Bronchial epithelial cell (primary cell): ENCODE data around the gene DIAPH3. TPM values are rescaled to one million over a fixed set of nuclear protein-coding genes. Genes with fewer than 3 reads are reported as not detected.

ENCODE experiments used
- DNase-seq: peaks from one replicate; pipeline ENCODE4 v3.0.0-alpha.2; 2010; ENCODE audit warnings: low read depth
- FAIRE-seq: peaks from 2 replicates; lab custom pipeline; 2011; peaks lifted over from hg19 to GRCh38; lab: Jason Lieb, UNC
- H3K27me3 ChIP-seq: 2 replicates; pipeline ENCODE4 v1.5.1; 2011; ENCODE audit warnings: low read length; ENCODE audit not compliant: control insufficient read depth, insufficient read depth
- H3K36me3 ChIP-seq: 2 replicates; pipeline ENCODE4 v1.5.1; 2011; ENCODE audit warnings: low read length; ENCODE audit not compliant: control insufficient read depth, insufficient read depth
- H3K4me3 ChIP-seq: 2 replicates; pipeline ENCODE4 v1.5.1; 2011; ENCODE audit warnings: mild to moderate bottlenecking, low read depth, low read length, control low read depth
- CTCF ChIP-seq: IDR thresholded peaks from 2 replicates; pipeline ENCODE4 v1.5.1; 2011; ENCODE audit warnings: mild to moderate bottlenecking, moderate library complexity, low read length, control low read depth, inconsistent platforms; ENCODE audit not compliant: insufficient read depth, severe bottlenecking
- total RNA-seq: library from RNA; depleted of rRNA; stranded (reverse); fragments of >200 nt; gene quantifications from 2 replicates; pipeline ENCODE4 v1.2.1, GENCODE V29; 2014

Gene DIAPH3
- total RNA-seq, 1 donor from 2014 or later = 0.26 TPM

GRCh38 chr13:60000081-60000480 lies 163.6 kb downstream of the DIAPH3 start:
- no peak for FAIRE-seq
- no peak for DNase-seq
- Histone ChIP-seq H3K27me3 (no peaks in the 10 kb centered on the region), H3K36me3 (no peaks in the 10 kb centered on the region), H3K4me3 (no peak overlapping the region)
- TF ChIP-seq CTCF = no peak

GRCh38 chr13:59997976-59998375 lies 165.8 kb downstream of the DIAPH3 start:
- Histone ChIP-seq H3K4me3 (no peak overlapping the region), H3K27me3 (no peaks in the 10 kb centered on the region), H3K36me3 (no peaks in the 10 kb centered on the region)
- TF ChIP-seq CTCF = no peak
- DNase-seq (no peak), FAIRE-seq (no peak)

- no peak for FAIRE-seq
These were observed 167.2 kb downstream of the DIAPH3 start for GRCh38 chr13:59996461-59996980.

DNA sequence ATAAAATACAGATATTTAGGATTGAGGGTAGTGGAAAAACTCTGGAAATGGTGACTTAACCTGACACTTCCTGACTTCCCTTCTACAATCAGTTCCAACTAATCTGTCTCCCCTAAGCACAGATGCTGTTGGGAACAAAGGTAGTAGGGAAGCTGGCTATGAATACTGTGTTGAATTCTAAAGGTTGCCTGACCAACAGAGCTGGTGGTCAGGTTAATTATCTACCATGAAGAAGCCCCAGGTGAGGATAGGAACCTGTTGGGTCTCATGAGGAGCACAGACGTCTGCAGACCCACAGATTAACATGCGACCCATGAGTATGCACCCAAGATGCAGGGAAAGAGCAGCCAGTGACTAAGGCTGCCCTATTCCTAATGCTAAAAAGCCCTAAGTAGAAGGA lies 172.3 kb downstream of the DIAPH3 start:
- no peaks in the 10 kb centered on the region for H3K36me3 ChIP-seq
- FAIRE-seq = no peak
- no peak overlapping the region for H3K4me3 ChIP-seq
- TF ChIP-seq CTCF = no peak
- H3K27me3 ChIP-seq = no peaks in the 10 kb centered on the region
- DNase-seq = no peak

More at GRCh38 chr13:59996461-59996980, 167.2 kb downstream of the DIAPH3 start:
- Histone ChIP-seq H3K4me3 (no peak overlapping the region), H3K36me3 (no peaks in the 10 kb centered on the region), H3K27me3 (no peaks in the 10 kb centered on the region)
- DNase-seq = no peak
- TF ChIP-seq CTCF = no peak

DNA sequence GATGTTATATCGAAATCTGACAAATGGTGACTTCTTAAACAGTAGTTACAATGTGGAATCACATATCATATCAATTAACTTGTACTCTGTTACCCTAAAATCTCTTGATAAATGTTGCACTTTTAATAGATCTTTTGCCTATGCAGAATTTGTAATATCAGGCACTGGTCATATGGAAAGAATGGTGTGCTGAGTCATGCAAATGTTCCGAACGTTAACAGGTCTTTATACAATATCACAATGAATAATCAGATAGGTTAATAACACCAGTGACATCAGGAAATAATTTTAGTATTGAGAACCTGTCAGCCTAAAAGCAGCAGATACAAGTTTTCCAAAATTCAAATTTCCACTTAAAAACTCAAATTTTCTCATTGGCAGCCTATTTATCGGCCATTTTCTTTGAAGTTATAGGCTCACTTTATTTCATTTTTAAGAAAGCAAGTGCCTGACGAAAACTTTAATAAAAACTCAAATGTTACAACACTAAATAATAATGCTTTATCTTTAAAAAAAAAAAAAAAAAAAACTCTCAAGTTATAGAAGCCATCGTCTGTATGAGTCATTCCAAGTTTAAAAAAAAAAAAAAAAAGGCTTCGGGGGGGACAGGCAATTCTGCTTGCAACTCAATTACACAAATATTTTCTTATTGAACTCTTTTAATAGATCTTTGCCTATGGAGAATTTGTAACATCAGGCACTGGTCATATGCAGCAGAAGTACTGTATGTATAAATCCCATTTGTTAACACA lies 180.9 kb downstream of the DIAPH3 start:
- no peak for FAIRE-seq
- Histone ChIP-seq H3K4me3 (no peak overlapping the region), H3K36me3 (no peaks in the 10 kb centered on the region), H3K27me3 (no peaks in the 10 kb centered on the region)
- no peak for TF ChIP-seq CTCF
- peak; percentile 15 for DNase-seq
